ENCODE data around the gene RIPPLY2.

DNA sequence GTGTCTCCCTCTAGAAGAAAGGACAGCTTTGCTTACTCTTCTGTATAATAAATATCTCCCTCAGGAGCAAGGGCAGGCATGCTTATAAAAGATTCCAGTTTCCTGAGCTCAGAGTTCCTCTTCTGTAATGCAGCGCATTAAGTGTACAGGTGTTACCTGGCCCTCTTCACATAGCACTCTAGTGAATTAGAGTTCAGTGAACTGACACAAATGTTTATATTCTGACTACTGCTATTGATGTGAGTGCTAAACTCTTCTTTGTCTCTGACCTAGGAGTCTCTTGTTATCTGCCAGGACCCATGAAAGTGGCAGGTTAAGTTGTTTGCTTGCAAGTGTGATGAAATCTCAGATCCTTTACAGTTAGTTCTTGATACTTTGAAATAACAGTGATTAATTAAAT, 39.9 kb downstream of the RIPPLY2 start:
- TF ChIP-seq, protein P1, sequence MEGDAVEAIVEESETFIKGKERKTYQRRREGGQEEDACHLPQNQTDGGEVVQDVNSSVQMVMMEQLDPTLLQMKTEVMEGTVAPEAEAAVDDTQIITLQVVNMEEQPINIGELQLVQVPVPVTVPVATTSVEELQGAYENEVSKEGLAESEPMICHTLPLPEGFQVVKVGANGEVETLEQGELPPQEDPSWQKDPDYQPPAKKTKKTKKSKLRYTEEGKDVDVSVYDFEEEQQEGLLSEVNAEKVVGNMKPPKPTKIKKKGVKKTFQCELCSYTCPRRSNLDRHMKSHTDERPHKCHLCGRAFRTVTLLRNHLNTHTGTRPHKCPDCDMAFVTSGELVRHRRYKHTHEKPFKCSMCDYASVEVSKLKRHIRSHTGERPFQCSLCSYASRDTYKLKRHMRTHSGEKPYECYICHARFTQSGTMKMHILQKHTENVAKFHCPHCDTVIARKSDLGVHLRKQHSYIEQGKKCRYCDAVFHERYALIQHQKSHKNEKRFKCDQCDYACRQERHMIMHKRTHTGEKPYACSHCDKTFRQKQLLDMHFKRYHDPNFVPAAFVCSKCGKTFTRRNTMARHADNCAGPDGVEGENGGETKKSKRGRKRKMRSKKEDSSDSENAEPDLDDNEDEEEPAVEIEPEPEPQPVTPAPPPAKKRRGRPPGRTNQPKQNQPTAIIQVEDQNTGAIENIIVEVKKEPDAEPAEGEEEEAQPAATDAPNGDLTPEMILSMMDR (IDR thresholded peaks at IDR 0.05) = no peak
- no peak for TF ChIP-seq ZFX (IDR thresholded peaks at IDR 0.05; ENCODE audit: borderline replicate concordance)
